Ishikawa (cell line): ENCODE measurements around the gene SPATA9.

Experiments used
- CREB1 ChIP-seq: IDR thresholded peaks from 2 replicates; pipeline ENCODE4 v1.6.1; 2012; ENCODE audit warnings: low read depth
- EGR1 ChIP-seq: IDR thresholded peaks from 2 replicates; pipeline ENCODE4 v1.6.1; 2012
- RAD21 ChIP-seq: IDR thresholded peaks from 2 replicates; pipeline ENCODE4 v1.6.1; 2012; ENCODE audit warnings: low read depth
- TAF1 ChIP-seq: IDR thresholded peaks from 2 replicates; pipeline ENCODE4 v1.6.1; 2012; ENCODE audit warnings: low read depth, mild to moderate bottlenecking

GRCh38 chr5:95630394-95630917 is 52.3 kb downstream of the SPATA9 start:
- TF ChIP-seq TAF1 = no peak
- TF ChIP-seq RAD21 = no peak
- TF ChIP-seq CREB1 = no peak
- no peak for TF ChIP-seq EGR1
